NCI-H748 (cell line): Measurements from ENCODE around the gene DNM3.

Source experiments
- DNase-seq: peaks from one replicate; lab custom pipeline; 2025; ENCODE audit not compliant: unreplicated experiment; lab: John Stamatoyannopoulos, UW

The DNM3 gene

GRCh38 chr1:171916315-171916771 is 75.0 kb downstream of the DNM3 start:
- DNase-seq, result no peak

GRCh38 chr1:171917331-171917730 is 76.0 kb downstream of the DNM3 start:
- DNase-seq, result no peak

GRCh38 chr1:171919891-171920887 is 78.9 kb downstream of the DNM3 start:
- no peak for DNase-seq

- DNase-seq, result no peak
Measured at GRCh38 chr1:171922999-171923398, 81.7 kb downstream of the DNM3 start.

GRCh38 chr1:171929121-171929520 is 87.8 kb downstream of the DNM3 start:
- no peak for DNase-seq

- DNase-seq, result no peak
Measured at GRCh38 chr1:171931752-171932151, 90.5 kb downstream of the DNM3 start.

GRCh38 chr1:171934664-171935063 is 93.4 kb downstream of the DNM3 start:
- no peak for DNase-seq

- DNase-seq, result no peak
Measured at GRCh38 chr1:171935086-171935485, 93.8 kb downstream of the DNM3 start.

GRCh38 chr1:171935664-171936063 is 94.4 kb downstream of the DNM3 start:
- DNase-seq, result no peak

- no peak for DNase-seq
Measured at GRCh38 chr1:171937938-171938337, 96.6 kb downstream of the DNM3 start.

GRCh38 chr1:171939740-171940139 is 98.4 kb downstream of the DNM3 start:
- DNase-seq, result no peak

GRCh38 chr1:171940368-171940767 is 99.1 kb downstream of the DNM3 start:
- no peak for DNase-seq

GRCh38 chr1:171941920-171942319 is 100.6 kb downstream of the DNM3 start:
- DNase-seq, result no peak

- DNase-seq, result no peak
Measured at GRCh38 chr1:171943973-171944561, 102.8 kb downstream of the DNM3 start.

- no peak for DNase-seq
Measured at GRCh38 chr1:171948511-171948910, 107.2 kb downstream of the DNM3 start.

GRCh38 chr1:171949316-171949715 is 108.0 kb downstream of the DNM3 start:
- DNase-seq, result no peak

- no peak for DNase-seq
Measured at GRCh38 chr1:171953835-171954234, 112.5 kb downstream of the DNM3 start.

- no peak for DNase-seq
Measured at GRCh38 chr1:171954361-171954760, 113.1 kb downstream of the DNM3 start.

GRCh38 chr1:171961861-171962260 is 120.6 kb downstream of the DNM3 start:
- DNase-seq, result no peak

- DNase-seq, result no peak
Measured at GRCh38 chr1:171963762-171964161, 122.5 kb downstream of the DNM3 start.

- no peak for DNase-seq
Measured at GRCh38 chr1:171965777-171966176, 124.5 kb downstream of the DNM3 start.
